ENCODE results near the gene RUBCN.

Gene RUBCN

GRCh38 chr3:197701841-197702240, 34.9 kb downstream of the RUBCN start:
- TF ChIP-seq CTCF (IDR thresholded peaks at IDR 0.05; ENCODE audit: borderline replicate concordance, insufficient read depth, low read depth, low read length): no peak
- H3K4me3 ChIP-seq (ENCODE audit: low read depth, low read length): no peak overlapping the region

- no peak for TF ChIP-seq CTCF (IDR thresholded peaks at IDR 0.05; ENCODE audit: borderline replicate concordance, insufficient read depth, low read depth, low read length)
- no peak overlapping the region for H3K4me3 ChIP-seq (ENCODE audit: low read depth, low read length)
Measured at GRCh38 chr3:197700095-197700494, 36.6 kb downstream of the RUBCN start.

- H3K4me3 ChIP-seq (ENCODE audit: low read depth, low read length): no peak overlapping the region
- no peak for TF ChIP-seq CTCF (IDR thresholded peaks at IDR 0.05; ENCODE audit: borderline replicate concordance, insufficient read depth, low read depth, low read length)
Measured at GRCh38 chr3:197697355-197697754, 39.3 kb downstream of the RUBCN start.

GRCh38 chr3:197694251-197694650, 42.5 kb downstream of the RUBCN start:
- no peak for TF ChIP-seq CTCF (IDR thresholded peaks at IDR 0.05; ENCODE audit: borderline replicate concordance, insufficient read depth, low read depth, low read length)
- H3K4me3 ChIP-seq (ENCODE audit: low read depth, low read length): no peak overlapping the region

GRCh38 chr3:197692641-197693040, 44.1 kb downstream of the RUBCN start:
- no peak overlapping the region for H3K4me3 ChIP-seq (ENCODE audit: low read depth, low read length)
- TF ChIP-seq CTCF (IDR thresholded peaks at IDR 0.05; ENCODE audit: borderline replicate concordance, insufficient read depth, low read depth, low read length): no peak

- no peak overlapping the region for H3K4me3 ChIP-seq (ENCODE audit: low read depth, low read length)
- TF ChIP-seq CTCF (IDR thresholded peaks at IDR 0.05; ENCODE audit: borderline replicate concordance, insufficient read depth, low read depth, low read length): no peak
Measured at GRCh38 chr3:197690754-197691153, 46.0 kb downstream of the RUBCN start.

- H3K4me3 ChIP-seq (ENCODE audit: low read depth, low read length): no peak overlapping the region
- no peak for TF ChIP-seq CTCF (IDR thresholded peaks at IDR 0.05; ENCODE audit: borderline replicate concordance, insufficient read depth, low read depth, low read length)
Measured at GRCh38 chr3:197687570-197687969, 49.1 kb downstream of the RUBCN start.
